ENCODE measurements around the gene ZBTB7B. TPM values are rescaled to one million over a fixed set of nuclear protein-coding genes. Genes with fewer than 3 reads are reported as not detected.

The ZBTB7B gene
- total RNA-seq, 1 donor from 2014 or later = 29.9 TPM

DNA sequence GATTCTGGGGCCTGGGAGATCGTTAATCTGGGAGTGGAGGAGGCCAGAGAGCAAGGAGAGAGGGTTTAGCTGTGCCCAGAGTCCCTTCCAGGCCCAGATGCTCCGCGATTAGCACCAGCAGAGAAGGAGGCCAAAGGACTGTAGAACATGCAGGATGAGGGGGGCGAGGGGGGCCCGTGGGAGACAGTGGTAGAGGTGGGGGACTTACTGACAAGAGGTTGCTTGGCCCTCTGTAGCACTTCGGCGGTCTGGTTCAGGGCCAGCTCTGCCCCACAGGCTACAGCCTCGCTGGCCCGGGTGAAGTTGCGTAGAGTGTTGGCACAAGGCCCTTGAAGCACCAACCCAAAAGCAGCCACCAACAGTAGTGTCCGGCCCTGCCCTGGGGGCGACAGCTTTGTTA is 30.3 kb downstream of the ZBTB7B start:
- Mint-ChIP-seq H3K27me3 (peaks cover 15% of the 10 kb centered on the region), H3K9me3 (ENCODE audit: low read depth) (no peaks in the 10 kb centered on the region), H3K27ac (no peak overlapping the region), H3K4me3 (ENCODE audit: low read depth) (no peak overlapping the region), H3K4me1 (ENCODE audit: low read depth) (no peaks in the 10 kb centered on the region), H3K36me3 (ENCODE audit: insufficient read depth) (no peaks in the 10 kb centered on the region)
- no peak for DNase-seq (ENCODE audit: low spot score, unreplicated experiment)
- TF ChIP-seq, protein P1, sequence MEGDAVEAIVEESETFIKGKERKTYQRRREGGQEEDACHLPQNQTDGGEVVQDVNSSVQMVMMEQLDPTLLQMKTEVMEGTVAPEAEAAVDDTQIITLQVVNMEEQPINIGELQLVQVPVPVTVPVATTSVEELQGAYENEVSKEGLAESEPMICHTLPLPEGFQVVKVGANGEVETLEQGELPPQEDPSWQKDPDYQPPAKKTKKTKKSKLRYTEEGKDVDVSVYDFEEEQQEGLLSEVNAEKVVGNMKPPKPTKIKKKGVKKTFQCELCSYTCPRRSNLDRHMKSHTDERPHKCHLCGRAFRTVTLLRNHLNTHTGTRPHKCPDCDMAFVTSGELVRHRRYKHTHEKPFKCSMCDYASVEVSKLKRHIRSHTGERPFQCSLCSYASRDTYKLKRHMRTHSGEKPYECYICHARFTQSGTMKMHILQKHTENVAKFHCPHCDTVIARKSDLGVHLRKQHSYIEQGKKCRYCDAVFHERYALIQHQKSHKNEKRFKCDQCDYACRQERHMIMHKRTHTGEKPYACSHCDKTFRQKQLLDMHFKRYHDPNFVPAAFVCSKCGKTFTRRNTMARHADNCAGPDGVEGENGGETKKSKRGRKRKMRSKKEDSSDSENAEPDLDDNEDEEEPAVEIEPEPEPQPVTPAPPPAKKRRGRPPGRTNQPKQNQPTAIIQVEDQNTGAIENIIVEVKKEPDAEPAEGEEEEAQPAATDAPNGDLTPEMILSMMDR (IDR thresholded peaks at IDR 0.05; ENCODE audit: unreplicated experiment) = no peak

DNA sequence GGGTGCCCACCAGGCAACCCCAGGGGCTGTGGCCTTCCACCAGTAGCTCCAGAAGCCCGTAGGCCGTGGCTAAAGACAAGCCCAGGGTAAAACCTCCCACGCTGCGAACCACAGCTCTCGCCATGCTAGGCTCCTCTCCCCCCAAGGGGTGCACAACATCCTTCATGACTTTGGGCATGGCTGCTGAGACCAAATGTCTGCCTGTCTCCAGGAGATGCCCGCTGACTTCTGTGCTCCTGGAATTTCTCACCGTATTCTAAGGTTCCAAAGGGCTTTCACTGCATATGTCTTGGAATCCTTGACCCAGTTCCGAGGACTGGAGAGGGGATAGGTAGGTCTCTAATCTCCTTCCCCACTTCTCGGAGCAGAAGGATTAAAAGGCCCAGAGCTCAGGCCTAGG is 30.9 kb downstream of the ZBTB7B start, which contains the start of the genes DCST1 and DCST2:
Gene DCST1, plus strand, starts transcription at position 301 of the 400 bp plus-strand sequence. CDS start 213 bp downstream, outside the sequence.
Gene DCST2, minus strand, starts transcription at position 258 of the 400 bp plus-strand sequence. Its CDS starts 80 bp downstream, at position 178.
- TF ChIP-seq, protein P1 (IDR thresholded peaks at IDR 0.05; ENCODE audit: unreplicated experiment) = no peak
- DNase-seq (ENCODE audit: low spot score, unreplicated experiment) = no peak
- peaks cover under 1% of the 10 kb centered on the region for H3K4me1 Mint-ChIP-seq (ENCODE audit: low read depth)
- H3K9me3 Mint-ChIP-seq (ENCODE audit: low read depth) = no peaks in the 10 kb centered on the region
- H3K36me3 Mint-ChIP-seq (ENCODE audit: insufficient read depth) = no peaks in the 10 kb centered on the region
- H3K27me3 Mint-ChIP-seq = peaks cover 19% of the 10 kb centered on the region
- H3K4me3 Mint-ChIP-seq (ENCODE audit: low read depth) = no peak within 1 kb of the TSS
- peak within 1 kb of the TSS; percentile 30 for H3K27ac Mint-ChIP-seq

DNA sequence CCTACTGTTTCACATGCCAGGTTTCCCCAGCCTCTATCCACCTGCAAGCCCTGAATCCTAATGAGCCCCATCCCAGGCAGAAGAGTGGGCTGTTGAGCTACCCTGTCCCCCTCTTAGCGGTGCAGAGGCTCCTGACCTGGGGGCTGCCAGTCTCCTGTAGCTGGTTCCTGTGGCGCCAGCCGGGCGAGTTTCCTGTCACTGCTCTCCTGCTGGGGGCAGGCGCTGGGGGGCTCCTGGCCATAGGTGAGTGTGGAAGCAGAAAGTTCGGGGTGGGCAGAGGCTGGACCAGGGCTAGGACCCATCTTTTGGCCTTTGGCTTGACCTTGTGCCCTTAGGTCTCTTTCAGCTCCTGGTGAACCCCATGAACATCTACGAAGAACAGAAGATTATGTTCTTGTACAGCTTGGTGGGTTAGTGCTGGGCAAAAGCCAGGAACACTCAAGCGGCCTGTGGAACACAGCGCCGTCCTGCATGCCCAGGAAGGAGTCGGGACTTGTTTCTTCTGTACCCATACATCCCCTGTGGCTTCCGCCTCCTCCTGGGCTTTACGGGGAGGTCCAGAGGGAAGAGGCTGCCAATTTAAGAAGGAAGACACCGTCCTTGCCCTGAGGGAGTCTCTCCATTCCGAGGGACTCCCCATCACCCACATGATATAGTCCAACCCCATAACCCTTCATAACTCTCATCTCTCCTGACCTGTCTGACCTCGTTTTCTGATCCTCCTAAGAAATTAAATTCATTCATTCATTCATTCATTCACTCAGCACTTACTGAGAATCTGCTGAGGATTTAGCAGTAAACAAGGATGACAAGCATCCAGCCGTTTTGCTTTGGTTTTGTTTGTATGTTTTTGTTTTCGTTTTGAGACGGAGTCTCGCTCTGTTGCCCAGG is 32.0 kb downstream of the ZBTB7B start:
- Mint-ChIP-seq H3K27me3 (peaks cover 16% of the 10 kb centered on the region), H3K9me3 (ENCODE audit: low read depth) (no peaks in the 10 kb centered on the region), H3K4me1 (ENCODE audit: low read depth) (peaks cover 3% of the 10 kb centered on the region), H3K4me3 (ENCODE audit: low read depth) (no peak overlapping the region), H3K36me3 (ENCODE audit: insufficient read depth) (no peaks in the 10 kb centered on the region), H3K27ac (peak overlapping the region; percentile 30)
- DNase-seq (ENCODE audit: low spot score, unreplicated experiment) = no peak
- TF ChIP-seq, protein P1 (IDR thresholded peaks at IDR 0.05; ENCODE audit: unreplicated experiment) = no peak

DNA sequence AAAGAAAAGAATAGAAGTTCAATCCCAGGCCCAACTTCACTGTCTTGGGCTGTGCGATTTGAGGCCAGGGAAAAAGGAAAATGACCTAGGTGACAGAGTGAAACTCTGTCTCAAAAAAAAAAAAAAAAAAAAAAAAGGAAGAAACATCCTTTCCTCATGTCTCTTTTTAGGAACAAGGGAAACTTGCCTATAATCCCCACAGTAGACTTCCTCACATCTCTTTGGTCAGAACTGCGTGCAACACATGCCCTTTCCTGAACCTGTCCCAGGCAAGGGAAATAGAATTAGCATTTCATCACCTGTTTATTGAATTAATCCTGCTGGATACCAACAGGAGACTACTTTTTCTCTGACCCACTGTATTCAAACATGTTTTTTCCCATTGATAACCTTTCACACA is 33.3 kb downstream of the ZBTB7B start:
- Mint-ChIP-seq H3K27ac (no peak overlapping the region), H3K9me3 (ENCODE audit: low read depth) (no peaks in the 10 kb centered on the region), H3K4me1 (ENCODE audit: low read depth) (peaks cover 3% of the 10 kb centered on the region), H3K36me3 (ENCODE audit: insufficient read depth) (no peaks in the 10 kb centered on the region), H3K27me3 (peaks cover 18% of the 10 kb centered on the region), H3K4me3 (ENCODE audit: low read depth) (no peak overlapping the region)
- TF ChIP-seq, protein P1 (IDR thresholded peaks at IDR 0.05; ENCODE audit: unreplicated experiment) = no peak
- no peak for DNase-seq (ENCODE audit: low spot score, unreplicated experiment)

DNA sequence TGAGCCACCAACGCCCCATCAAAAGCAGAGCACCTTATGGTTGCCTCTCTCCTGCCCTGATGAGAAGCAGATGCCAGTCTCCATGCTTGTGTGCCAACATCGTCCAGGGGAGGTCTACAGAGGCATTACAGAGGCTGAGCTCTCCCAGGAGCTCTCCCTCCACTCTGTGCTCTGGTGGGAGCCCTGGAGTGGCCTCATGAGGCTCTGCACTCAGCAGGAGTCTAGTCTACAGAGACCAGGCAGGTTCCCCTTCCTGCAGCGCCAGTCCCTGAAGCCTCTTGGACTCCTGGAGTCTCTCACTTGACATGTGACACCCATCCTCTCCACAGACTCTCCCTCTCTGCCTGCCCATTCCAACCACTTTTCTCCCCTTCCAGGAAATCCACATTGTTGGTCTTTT is 34.4 kb downstream of the ZBTB7B start:
- no peak overlapping the region for H3K27ac Mint-ChIP-seq

More for the DNA sequence above, 34.4 kb downstream of the ZBTB7B start:
- H3K4me1 Mint-ChIP-seq (ENCODE audit: low read depth) = peaks cover 3% of the 10 kb centered on the region
- no peaks in the 10 kb centered on the region for H3K36me3 Mint-ChIP-seq (ENCODE audit: insufficient read depth)
- TF ChIP-seq, protein P1 (IDR thresholded peaks at IDR 0.05; ENCODE audit: unreplicated experiment) = no peak
- no peak for DNase-seq (ENCODE audit: low spot score, unreplicated experiment)
- peaks cover 19% of the 10 kb centered on the region for H3K27me3 Mint-ChIP-seq
- H3K4me3 Mint-ChIP-seq (ENCODE audit: low read depth) = no peak overlapping the region
- no peaks in the 10 kb centered on the region for H3K9me3 Mint-ChIP-seq (ENCODE audit: low read depth)
